Stimulated activated CD8-positive, alpha-beta memory T cell treated with anti-CD3 and anti-CD28 coated beads, Interleukin-4, amount 100 ng/mL, for 48 hours (primary cell): ENCODE measurements around the gene HOXA6.

ENCODE experiments used
- DNase-seq: peaks from one replicate; pipeline ENCODE4 v3.0.0-alpha.2; 2020

The HOXA6 gene

GRCh38 chr7:27107391-27108381 lies 39.9 kb downstream of the HOXA6 start:
- DNase-seq, result no peak

DNA sequence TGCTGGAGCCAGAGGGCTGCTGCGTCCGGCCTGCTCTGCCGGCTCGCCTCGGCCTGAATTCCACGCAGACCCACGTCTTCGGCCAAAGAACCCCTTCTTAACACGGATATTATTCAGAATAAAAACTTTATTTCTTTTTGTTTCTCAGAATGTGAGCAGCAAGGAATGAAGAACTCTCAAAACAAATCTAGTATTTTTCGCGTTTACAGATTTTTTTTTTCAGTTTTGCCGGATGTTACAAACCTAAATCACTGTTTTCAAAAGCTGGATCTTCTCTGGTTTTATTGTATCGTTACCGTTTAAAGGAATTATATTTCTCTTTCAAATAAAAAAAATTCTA lies 40.7 kb downstream of the HOXA6 start:
- DNase-seq, result no peak

- DNase-seq, result no peak
Observed at GRCh38 chr7:27106181-27106900, 41.2 kb downstream of the HOXA6 start.

GRCh38 chr7:27105301-27106031 lies 42.1 kb downstream of the HOXA6 start:
- DNase-seq, result no peak

DNA sequence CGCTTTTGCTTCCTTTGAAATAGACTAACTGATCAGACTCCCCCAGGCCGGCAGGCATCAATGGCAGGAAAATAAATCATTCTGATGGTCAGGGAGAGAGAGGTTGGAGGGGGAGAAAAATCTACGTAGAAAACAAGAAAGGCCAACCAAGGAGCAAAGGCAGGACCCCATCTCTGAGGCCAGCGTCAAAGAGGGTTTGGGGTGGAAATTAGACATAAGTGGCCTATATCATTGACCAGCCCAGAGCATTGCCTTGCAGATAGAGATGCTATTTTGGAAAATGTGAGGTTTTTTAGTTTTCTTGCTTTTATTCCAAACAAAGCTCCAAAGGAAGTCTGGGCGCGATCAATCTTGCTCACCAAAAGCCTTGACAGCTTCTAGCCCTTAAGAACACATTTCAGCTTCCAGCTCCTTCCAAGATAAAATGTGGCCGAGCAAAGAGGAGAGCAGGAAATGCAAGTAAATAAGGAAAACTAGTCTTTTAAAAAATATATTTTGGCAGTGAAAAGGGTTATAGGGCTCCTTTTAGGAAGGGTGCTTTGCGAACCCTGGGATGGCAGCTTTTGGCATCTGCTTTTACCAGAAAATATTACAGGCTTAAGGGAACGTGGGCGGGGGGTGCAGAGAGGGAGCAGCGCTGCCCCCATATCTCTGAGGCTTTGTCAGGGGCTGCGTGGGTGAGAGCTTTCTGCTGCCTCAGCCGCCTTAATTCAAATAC lies 43.1 kb downstream of the HOXA6 start:
- no peak for DNase-seq

- DNase-seq, result no peak
Observed at GRCh38 chr7:27103489-27104226, 43.9 kb downstream of the HOXA6 start.

GRCh38 chr7:27102581-27103442 lies 44.8 kb downstream of the HOXA6 start, which contains the start of gene HOXA2:
Gene HOXA2 (minus strand): TSS chr7:27102683. CDS start chr7:27102500, 183 bp downstream.
- no peak for DNase-seq

- DNase-seq, result no peak
Observed at GRCh38 chr7:27101957-27102580, 45.5 kb downstream of the HOXA6 start.

DNA sequence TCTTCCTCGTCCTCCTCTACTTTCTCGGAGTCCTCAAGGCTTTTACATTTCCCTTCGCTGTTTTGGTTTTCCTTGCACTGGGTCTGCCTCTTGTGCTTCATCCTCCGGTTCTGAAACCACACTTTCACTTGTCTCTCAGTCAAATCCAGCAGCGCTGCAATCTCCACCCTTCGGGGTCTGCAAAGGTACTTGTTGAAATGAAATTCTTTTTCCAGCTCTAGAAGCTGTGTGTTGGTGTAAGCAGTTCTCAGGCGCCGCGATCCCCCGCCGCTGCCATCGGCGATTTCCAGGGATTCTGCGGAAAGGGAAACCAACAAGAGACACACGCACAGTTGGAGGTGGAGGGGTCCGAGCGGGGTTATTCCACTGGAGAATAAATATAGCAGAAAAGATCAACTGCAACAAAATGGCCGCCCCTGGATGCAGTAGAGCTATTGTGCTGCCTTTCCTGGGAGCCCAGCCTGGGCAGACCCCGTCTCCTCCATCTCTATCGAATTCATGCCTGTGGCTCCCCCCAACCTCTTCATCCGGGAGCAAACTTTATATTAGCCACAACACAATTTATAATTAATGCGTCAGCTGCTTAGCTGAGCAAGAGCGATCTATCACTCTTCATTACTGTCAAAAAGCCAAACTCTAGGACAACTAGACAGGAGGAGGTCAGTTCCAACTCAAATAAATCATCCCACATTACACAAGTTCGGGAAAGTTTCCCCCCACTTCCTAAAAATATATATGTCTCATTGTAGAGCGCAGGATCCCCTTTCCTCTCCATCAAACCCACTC lies 46.2 kb downstream of the HOXA6 start:
- DNase-seq, result no peak

DNA sequence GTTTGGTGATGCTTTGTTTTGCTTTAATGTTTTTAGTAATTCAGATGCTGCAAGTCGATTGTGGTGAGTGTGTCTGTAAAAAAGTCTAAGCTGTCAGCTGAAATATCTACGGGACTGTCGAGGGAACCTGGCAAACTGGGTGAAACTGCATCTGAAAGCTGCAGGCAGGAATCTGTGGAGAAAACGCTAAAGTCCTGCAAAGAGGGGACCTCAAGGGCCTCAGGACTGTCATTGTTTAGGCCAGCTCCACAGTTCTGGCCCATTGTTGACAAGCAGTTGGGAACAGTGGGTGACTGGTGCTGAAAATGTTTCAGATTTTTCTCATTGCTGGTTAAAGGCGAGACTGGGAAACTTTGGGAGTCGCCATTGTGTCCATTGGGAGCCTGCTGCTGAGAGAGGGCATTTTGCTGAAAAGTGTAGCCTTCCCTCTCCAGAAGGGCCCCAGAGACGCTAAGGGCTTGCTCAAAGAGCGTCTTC lies 46.8 kb downstream of the HOXA6 start:
- DNase-seq, result no peak

DNA sequence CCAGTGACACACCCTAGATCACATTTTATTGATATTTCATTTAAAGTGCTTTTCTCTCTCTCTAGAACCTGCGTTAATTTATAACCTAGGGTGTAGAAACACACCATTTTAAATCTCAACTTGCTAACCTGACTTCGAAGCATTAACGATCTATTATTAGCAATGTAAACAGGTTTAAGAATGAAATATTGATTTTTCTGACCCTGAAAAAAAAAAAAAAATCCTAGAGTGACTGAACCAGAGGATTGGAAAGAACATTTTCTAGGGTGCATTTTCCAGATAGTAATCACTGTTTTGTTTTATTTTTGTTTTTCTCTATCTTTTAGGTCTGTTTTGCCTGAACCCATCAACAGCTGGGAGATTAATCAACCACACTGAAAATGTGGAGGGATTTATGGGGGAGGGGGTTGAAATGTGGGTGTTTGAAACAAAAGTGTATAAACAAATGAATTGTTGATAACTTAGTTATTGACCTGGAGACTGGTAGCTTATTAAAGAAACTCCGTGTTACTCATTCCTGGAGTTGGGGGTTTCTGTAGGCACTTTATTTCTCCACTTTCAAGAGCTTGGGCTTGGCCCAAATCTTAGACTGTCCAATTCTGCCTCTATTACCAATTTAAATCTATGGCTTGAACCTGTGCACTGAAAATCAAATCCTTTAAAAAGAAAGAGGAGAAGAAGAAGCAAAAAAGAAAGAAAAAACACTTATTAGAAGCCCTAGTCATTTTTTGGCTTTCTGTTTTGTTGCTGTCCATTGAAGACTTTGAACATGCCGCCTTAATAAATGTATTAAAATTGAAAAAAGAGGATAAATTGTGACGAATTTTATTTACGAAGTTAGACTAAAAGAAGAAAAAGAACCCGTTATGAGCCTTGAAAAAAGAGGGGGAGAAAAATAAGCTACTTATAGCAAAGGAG lies 47.9 kb downstream of the HOXA6 start:
- no peak for DNase-seq

- DNase-seq, result no peak
Observed at GRCh38 chr7:27098578-27099451, 48.8 kb downstream of the HOXA6 start.

- no peak for DNase-seq
Observed at GRCh38 chr7:27097686-27098577, 49.6 kb downstream of the HOXA6 start.

GRCh38 chr7:27096768-27097514 lies 50.6 kb downstream of the HOXA6 start:
- no peak for DNase-seq
